ENCODE results near the gene CEND1.

The CEND1 gene

GRCh38 chr11:827146-827896 is 37.4 kb upstream of the CEND1 start:
- no peak for DNase-seq (ENCODE audit: low read depth, low spot score)

DNA sequence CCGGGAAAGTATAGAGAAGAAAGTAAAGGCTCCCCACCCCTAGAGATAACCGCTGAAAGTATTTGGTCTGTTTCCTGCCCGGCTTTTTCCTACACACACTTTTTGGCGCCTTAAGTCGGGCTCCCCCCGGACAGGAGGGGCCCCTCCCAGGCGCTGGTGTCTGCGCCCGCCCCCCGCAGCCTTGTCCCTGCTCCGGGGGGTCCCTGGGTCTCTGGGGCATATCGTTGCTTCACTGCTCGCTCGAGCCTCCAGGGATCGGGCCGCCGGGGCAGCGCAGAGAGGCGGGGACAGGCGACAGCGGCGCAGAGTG is 36.9 kb upstream of the CEND1 start:
- DNase-seq (ENCODE audit: low read depth, low spot score) = no peak

DNA sequence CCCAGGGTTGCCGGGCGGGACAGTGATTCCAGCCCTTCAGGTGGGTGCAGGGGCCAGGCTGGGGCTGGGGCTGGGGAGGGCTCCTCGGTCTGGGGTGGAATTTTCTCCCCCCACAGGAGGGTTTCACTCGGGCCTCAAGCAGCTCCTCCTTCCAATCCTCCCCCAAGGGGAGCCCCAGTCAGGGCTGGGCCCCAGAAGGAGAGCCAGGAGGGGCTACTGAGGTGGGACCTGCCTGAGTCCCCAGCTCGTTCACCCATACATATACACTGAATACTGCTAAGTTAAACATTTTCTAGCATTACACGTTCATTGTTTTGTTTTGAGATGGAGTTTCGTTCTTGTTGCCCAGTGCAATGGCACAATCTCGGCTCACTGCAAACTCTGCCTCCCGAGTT is 36.3 kb upstream of the CEND1 start:
- no peak for DNase-seq (ENCODE audit: low read depth, low spot score)

DNA sequence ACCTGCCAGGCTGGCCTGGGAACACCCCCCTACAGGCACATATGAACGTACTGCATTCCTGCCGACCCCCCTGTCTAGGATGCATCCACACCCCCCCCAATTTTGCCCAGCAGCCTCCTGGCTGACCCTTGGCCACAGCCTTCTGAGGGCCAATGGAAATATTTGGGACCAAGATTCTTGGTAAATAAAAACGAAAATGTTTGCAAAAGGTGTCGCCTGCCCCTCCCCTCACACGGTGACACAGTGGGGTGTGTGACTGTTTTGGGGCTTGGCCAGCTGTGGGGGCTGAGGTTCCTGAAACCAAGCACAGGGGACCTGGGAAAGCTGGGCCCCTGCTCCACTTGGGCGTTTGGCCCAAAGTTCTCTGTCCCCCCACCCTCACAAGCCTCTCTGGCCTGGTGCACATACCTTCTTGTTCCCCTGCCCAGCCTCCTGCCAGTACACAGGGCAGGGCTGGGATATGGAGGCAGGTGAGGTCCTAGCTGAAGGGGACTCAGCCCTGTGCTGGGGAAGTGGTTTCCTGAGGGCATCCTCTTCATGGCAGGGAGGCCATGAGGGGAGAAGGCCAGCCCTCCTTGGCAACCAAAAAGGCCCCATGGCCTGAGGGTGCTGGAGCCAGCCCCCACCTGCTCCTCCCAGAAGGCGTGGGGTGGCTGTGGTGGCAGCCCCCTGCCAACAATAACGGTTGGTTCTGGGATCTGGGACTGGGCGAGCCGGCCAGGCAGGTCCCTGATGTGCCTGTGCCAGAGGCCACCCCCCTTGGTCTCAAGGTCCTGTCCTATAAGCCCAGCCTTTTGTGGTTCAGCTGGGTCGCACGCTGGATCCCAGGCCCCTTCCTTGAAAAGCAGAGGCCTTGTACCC is 35.7 kb upstream of the CEND1 start:
- no peak for DNase-seq (ENCODE audit: low read depth, low spot score)

- DNase-seq (ENCODE audit: low read depth, low spot score) = no peak
Observed at GRCh38 chr11:824942-825341, 35.1 kb upstream of the CEND1 start.

- no peak for DNase-seq (ENCODE audit: low read depth, low spot score)
Observed at GRCh38 chr11:824292-824880, 34.5 kb upstream of the CEND1 start.

- DNase-seq (ENCODE audit: low read depth, low spot score) = no peak
Observed at GRCh38 chr11:823441-824291, 33.8 kb upstream of the CEND1 start.

DNA sequence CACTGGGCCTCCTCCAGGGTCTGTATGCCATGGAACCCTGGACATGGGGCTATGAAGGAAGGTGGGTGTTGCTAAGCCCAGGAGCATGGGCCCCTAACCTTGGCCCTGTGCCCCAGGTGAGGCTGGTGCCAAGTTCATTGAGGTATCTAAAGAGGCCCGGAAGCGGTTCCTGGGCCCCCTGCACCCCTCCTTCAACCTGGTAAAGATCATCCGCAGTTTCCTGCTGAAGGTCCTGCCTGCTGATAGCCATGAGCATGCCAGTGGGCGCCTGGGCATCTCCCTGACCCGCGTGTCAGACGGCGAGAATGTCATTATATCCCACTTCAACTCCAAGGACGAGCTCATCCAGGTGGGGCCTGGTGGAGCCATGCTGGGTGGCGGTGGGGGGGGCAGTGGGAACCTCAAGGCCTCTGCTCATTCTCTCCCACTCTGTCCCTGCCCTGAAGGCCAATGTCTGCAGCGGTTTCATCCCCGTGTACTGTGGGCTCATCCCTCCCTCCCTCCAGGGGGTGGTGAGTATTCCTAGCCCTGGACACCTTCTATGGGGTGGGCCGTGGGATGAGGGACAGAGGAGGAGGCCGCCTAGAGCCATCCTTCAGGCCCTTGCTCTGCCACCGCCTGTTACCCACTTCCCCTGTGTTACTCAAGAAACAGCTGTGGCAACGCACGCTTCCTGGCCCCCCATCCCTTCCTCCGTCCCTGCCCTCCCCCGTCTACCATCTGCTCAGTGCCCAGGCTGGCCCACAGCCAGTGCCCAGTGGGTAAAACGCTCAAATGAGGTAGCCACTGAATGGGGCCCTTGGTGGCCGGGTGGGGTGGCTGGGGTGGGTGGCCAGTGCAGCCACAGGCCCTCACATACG is 31.9 kb upstream of the CEND1 start:
- no peak for DNase-seq (ENCODE audit: low read depth, low spot score)

DNA sequence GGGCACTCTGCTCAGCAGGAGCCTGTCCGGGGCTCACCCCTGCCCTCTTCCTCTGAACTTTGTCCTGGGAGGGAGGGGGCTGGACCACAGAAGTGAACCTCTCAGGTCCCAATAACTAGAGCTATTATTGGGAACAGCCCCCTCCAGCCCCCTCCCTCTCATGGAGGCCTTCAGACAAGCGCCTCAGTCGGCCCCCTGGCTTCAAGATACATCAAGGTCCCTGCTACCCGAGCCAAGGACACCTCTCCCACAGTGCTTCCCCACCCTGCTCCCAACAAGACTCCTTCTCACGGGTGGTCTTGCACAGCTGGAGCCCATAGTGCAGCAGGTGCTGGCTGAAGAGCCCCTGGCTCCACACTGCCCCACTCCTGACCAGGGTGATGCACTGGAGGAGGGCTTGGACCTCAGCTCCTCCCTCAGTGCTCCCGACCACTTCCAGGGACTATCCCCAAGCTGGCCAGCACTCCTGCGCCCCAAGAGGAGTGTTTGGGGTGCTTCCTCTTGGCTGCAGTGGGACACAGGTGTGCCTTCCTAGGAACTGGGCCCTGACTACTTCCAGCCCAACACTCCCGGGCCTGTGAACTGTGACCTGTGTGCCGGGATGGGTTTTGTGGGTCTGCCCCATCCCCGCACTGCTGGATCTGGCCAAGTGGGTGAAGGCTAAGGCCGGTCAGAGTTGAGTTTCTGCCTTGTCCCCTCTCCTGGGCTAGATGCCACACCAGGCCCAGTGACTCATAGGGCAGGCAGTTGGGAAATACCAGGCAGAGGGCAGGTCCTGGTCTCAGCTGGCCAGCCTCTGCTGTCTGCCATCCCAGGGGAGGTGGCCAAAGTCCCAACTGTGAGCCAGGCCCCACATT is 31.0 kb upstream of the CEND1 start:
- no peak for DNase-seq (ENCODE audit: low read depth, low spot score)

DNA sequence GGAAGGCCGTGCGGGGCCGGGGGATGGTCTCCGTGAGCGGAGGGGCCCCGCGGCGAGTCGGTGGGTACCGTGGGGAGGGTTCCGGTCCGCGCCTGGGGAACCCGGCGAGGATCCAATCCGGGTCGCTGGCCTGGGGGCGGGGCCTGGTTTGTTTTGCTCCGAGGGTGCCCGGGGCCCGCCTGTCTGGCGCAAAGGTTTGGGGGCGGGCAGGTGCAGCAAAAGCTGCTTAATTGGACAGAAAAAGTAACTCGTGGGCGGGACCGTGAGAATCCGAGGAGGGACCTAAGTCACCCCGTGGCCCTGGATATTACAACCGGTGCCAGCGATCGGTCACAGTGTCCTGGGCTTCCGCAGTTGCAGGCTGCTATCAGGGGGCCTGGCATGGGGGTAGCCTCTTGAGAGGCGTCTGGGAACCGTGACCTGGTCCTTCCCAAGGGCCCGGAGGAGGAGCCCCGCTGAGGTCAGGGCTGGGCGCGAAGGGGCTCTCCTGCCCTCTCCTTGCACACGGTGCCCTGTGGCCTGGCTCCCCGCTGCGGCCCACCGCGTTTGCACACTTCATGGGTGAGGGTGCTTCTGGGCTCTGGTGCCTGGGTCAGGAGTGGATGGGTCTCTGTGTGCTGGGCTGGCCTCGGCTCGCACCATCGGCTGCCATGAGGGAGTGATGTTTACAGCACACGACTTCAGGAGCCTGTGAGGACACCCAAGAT is 30.2 kb upstream of the CEND1 start:
- no peak for DNase-seq (ENCODE audit: low read depth, low spot score)

DNA sequence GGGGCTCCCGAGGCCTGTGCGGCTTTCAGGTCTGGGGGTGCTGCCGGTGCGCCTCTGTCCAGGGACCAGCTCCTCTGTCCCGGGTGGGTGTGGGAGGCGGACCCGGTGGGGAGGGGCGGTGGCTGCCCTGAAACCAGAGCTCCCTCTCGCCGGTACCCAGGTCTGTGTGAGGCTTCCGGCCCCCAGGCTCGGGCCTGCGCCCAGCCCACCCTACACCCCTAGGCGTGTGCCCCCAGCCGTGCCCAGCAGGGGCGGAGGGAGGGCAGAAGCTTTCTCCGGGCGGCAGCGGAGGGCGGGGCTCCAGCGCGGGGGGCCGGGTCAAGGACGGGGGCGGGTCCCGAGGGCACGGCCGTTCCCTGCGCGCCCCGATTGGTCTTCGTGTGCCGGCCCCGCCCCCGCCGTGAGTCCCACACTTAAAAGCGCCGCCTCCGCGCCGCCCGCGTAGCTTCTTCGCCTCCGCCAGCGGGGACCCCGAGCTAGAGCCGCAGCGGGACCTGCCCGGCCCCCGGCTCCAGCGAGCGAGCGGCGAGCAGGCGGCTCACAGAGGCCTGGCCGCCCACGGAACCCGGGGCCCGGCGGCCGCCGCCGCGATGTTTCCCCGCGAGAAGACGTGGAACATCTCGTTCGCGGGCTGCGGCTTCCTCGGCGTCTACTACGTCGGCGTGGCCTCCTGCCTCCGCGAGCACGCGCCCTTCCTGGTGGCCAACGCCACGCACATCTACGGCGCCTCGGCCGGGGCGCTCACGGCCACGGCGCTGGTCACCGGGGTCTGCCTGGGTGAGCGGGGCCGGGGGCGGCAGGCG is 29.4 kb upstream of the CEND1 start:
- DNase-seq (ENCODE audit: low read depth, low spot score) = no peak

- DNase-seq (ENCODE audit: low read depth, low spot score) = no peak
Observed at GRCh38 chr11:818396-819128, 28.7 kb upstream of the CEND1 start, which contains the start of gene PNPLA2. Gene PNPLA2 (plus strand): TSS chr11:818914. CDS start chr11:819719, 805 bp downstream.

- no peak for DNase-seq (ENCODE audit: low read depth, low spot score)
Observed at GRCh38 chr11:816433-816779, 26.5 kb upstream of the CEND1 start.

- no peak for DNase-seq (ENCODE audit: low read depth, low spot score)
Observed at GRCh38 chr11:815675-816432, 26.0 kb upstream of the CEND1 start.

GRCh38 chr11:813456-814096 is 23.7 kb upstream of the CEND1 start:
- DNase-seq (ENCODE audit: low read depth, low spot score) = no peak

DNA sequence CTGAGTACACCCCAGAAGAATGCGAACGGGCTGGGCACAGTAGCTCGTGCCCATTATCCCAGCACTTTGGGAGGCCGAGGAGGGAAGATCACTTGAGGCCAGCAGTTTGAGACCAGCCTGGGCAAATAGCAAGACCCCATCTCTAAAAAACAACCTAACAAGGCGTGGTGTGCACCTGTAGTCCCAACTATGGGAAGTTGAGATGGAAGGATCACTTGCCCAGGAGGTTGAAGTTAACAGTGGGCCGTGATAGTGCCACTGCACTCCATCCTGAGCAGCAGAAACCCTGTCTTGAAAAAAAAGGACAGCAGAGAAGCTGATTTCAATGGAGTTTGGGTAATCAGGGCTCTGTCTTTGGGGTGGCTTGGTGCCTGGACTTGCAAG is 23.2 kb upstream of the CEND1 start:
- DNase-seq (ENCODE audit: low read depth, low spot score) = no peak

GRCh38 chr11:812390-812789 is 22.5 kb upstream of the CEND1 start:
- no peak for DNase-seq (ENCODE audit: low read depth, low spot score)

All from brain pericyte (primary cell).